Measurements from ENCODE around the gene AOC2. TPM values are rescaled to one million over a fixed set of nuclear protein-coding genes. Genes with fewer than 3 reads are reported as not detected.

Gene AOC2
- total and polyA plus RNA-seq, 2 of the 13 experiments (the other 11 are each of a cell fraction or from before 2014, with no cell fraction given), result 1.2 to 3.3 TPM

- TF ChIP-seq ZNF691 (CRISPR knock-in tag; IDR thresholded peaks at IDR 0.05; ENCODE audit: borderline replicate concordance, low read depth), result no peak; the same call in 1 of the 2 replicates
- no peak for TF ChIP-seq ZNF841 (CRISPR knock-in tag; IDR thresholded peaks at IDR 0.05; ENCODE audit: borderline replicate concordance)
- TF ChIP-seq RFX5 (IDR thresholded peaks at IDR 0.05; ENCODE audit: low read depth, low read length), result no peak
- no peak for TF ChIP-seq TFDP1 (CRISPR knock-in tag; IDR thresholded peaks at IDR 0.05; ENCODE audit: borderline replicate concordance)
- no peak for TF ChIP-seq KDM6A (CRISPR knock-in tag; IDR thresholded peaks at IDR 0.05; ENCODE audit: low read depth)
- TF ChIP-seq ZBTB42 (CRISPR knock-in tag; IDR thresholded peaks at IDR 0.05), result no peak
- no peak for TF ChIP-seq GTF2F1 (IDR thresholded peaks at IDR 0.05; ENCODE audit: low read length)
- no peak for TF ChIP-seq THYN1 (CRISPR knock-in tag; IDR thresholded peaks at IDR 0.05; ENCODE audit: borderline replicate concordance, low read depth)
- no peak for TF ChIP-seq ZNF720 (CRISPR knock-in tag; IDR thresholded peaks at IDR 0.05)
- TF ChIP-seq THRA (CRISPR knock-in tag; IDR thresholded peaks at IDR 0.05; ENCODE audit: borderline replicate concordance), result peak; percentile 71; the same call in 1 of the 2 replicates
- no peak for TF ChIP-seq MAZ (IDR thresholded peaks at IDR 0.05; ENCODE audit: borderline replicate concordance, low read depth, low read length)
- peak; percentile 60 for TF ChIP-seq MAZ (CRISPR knock-in tag; IDR thresholded peaks at IDR 0.05; ENCODE audit: low read depth)
- TF ChIP-seq SMC3 (IDR thresholded peaks at IDR 0.05; ENCODE audit: low read length), result no peak
- no peak for TF ChIP-seq HNRNPL (IDR thresholded peaks at IDR 0.05; ENCODE audit: low read depth, low read length)
- no peak for TF ChIP-seq AHR (CRISPR knock-in tag; IDR thresholded peaks at IDR 0.05)
- TF ChIP-seq THAP8 (CRISPR knock-in tag; IDR thresholded peaks at IDR 0.05; ENCODE audit: borderline replicate concordance), result no peak
- no peak for TF ChIP-seq FOXK2 (IDR thresholded peaks at IDR 0.05)
- peak; percentile 86 for TF ChIP-seq PAXIP1 (CRISPR knock-in tag; conservative IDR thresholded peaks at IDR 0.05)
- TF ChIP-seq KMT2B (CRISPR knock-in tag; IDR thresholded peaks at IDR 0.05), result 0 out of 2 replicates have a peak, but pooled peaks have one; percentile 47
- TF ChIP-seq ZNF530 (CRISPR knock-in tag; IDR thresholded peaks at IDR 0.05; ENCODE audit: low read depth), result no peak
- peak; percentile 34; the same call in 1 of the 2 replicates for TF ChIP-seq PPARG (CRISPR knock-in tag; conservative IDR thresholded peaks at IDR 0.05)
- no peak for TF ChIP-seq TBP (CRISPR knock-in tag; IDR thresholded peaks at IDR 0.05)
- TF ChIP-seq ZFP37 (CRISPR knock-in tag; IDR thresholded peaks at IDR 0.05; ENCODE audit: borderline replicate concordance), result no peak
- no peak for TF ChIP-seq SMAD1 (CRISPR knock-in tag; IDR thresholded peaks at IDR 0.05; ENCODE audit: borderline replicate concordance, low read depth)
- TF ChIP-seq PCBP1 (IDR thresholded peaks at IDR 0.05; ENCODE audit: borderline replicate concordance, low read depth, low read length), result no peak
Observed at GRCh38 chr17:42855048-42855596, 10.7 kb downstream of the AOC2 start (continued).

Data from HepG2 (cell line).